Effector memory CD8-positive, alpha-beta T cell (primary cell): ENCODE measurements around the gene ZNF225.

Experiments used
- ATAC-seq: fragments of 150-1000 bp; cut with Tn5 transposase; replicated peaks from 2 replicates; pipeline ENCODE4 v1.10.0; 2021; ENCODE audit warnings: mild to moderate bottlenecking, moderate library complexity
- DNase-seq, 3 experiments: peaks; one replicate each; pipeline ENCODE4 v3.0.0; 2021
- H3K27ac Mint-ChIP-seq, 2 donors: one replicate each; pipeline ENCODE4 v1.8.0; 2022; ENCODE audit warnings: mild to moderate bottlenecking in 2 of 2, mixed read lengths in 2 of 2, moderate library complexity in 2 of 2
- H3K27me3 Mint-ChIP-seq, 2 donors: one replicate each; pipeline ENCODE4 v1.8.0; 2022; ENCODE audit warnings: mixed read lengths in 2 of 2
- H3K36me3 Mint-ChIP-seq: one replicate; pipeline ENCODE4 v1.8.0; 2022; ENCODE audit warnings: mild to moderate bottlenecking, moderate library complexity, mixed read lengths; ENCODE audit not compliant: insufficient read depth
- H3K4me1 Mint-ChIP-seq, 2 donors: one replicate each; pipeline ENCODE4 v1.8.0; 2022; ENCODE audit warnings: low read depth in 2 of 2, mixed read lengths in 2 of 2
- H3K4me3 Mint-ChIP-seq, 2 donors: one replicate each; pipeline ENCODE4 v1.8.0; 2022; ENCODE audit warnings: mild to moderate bottlenecking in 2 of 2, mixed read lengths in 2 of 2, moderate library complexity in 2 of 2
- H3K9me3 Mint-ChIP-seq, 2 donors: one replicate each; pipeline ENCODE4 v1.8.0; 2022; ENCODE audit warnings: mixed read lengths in 2 of 2

The ZNF225 gene

GRCh38 chr19:44180968-44181367 lies 67.8 kb downstream of the ZNF225 start:
- H3K27ac Mint-ChIP-seq: no peak overlapping the region
- peaks cover 18 to 22% of the 10 kb centered on the region in 2 donors for H3K9me3 Mint-ChIP-seq
- H3K27me3 Mint-ChIP-seq: no peaks in the 10 kb centered on the region
- H3K4me1 Mint-ChIP-seq: no peaks in the 10 kb centered on the region
- H3K36me3 Mint-ChIP-seq: peaks cover 7% of the 10 kb centered on the region
- ATAC-seq (no peak), DNase-seq (no peak)
- no peak overlapping the region for H3K4me3 Mint-ChIP-seq

GRCh38 chr19:44182145-44182544 lies 68.9 kb downstream of the ZNF225 start:
- H3K4me3 Mint-ChIP-seq: no peak overlapping the region
- H3K27me3 Mint-ChIP-seq: no peaks in the 10 kb centered on the region
- no peak for DNase-seq
- no peak for ATAC-seq
- no peak overlapping the region for H3K27ac Mint-ChIP-seq
- H3K36me3 Mint-ChIP-seq: no peaks in the 10 kb centered on the region
- no peaks in the 10 kb centered on the region for H3K4me1 Mint-ChIP-seq
- peaks cover 10 to 11% of the 10 kb centered on the region in 2 donors for H3K9me3 Mint-ChIP-seq
